HS-27A (cell line): ENCODE data around the gene MRFAP1L1.
"Not testable (repeated sequence)": the region's sequence is repeated elsewhere in the genome, so short reads cannot be mapped to it uniquely, and the experiment has no call there.

Experiments used
- DNase-seq: peaks from one replicate; pipeline ENCODE4 v3.0.0-alpha.2; 2012; ENCODE audit warnings: low read depth, missing footprints

MRFAP1L1 gene

DNA sequence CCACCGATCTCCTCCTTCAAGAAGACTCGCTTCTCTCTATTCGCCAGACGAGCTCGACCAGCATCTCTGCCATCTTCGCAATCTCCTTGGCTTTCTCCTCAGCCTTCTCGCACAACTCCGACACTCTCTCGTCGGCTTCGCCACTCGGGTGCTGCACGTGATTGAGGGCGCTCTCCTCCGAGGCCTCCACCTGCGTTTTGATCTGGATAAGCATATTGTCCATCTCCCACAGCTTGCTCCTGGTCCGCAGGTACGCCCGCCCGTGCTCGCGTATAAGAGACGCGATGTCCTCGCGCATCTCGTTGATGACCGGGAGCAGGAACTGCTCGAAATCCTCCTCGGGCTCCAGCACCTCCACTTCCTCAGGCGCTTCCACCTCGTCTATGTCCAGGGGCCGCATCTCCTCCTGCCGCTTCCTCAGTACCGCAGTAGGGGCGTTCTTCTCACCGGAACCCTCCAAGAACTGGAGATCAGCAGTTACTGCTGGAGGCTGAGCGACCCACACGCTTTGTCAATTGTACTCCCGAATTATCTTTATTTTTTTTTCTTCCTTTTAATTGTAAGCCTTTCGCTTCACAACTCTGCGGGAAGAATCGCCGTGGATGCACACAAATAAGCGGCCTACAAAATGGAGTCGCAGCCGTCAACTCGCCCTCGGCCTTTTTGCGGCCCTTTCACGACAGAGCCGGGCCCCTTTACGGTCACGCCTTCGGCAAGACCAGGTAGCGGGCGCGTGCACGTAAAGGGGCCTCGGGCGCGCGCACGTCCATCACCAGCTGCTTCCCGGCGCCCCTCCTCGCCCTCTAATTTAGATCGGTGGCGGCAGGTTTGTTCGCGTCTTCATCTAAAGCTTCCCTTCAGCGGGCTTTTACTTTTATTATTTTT is at the start of gene MRFAP1L1:
Gene MRFAP1L1, minus strand, starts transcription at position 636 of the 885 bp plus-strand sequence. Its CDS starts 236 bp downstream, at position 400.
- DNase-seq, result peak; percentile 82

DNA sequence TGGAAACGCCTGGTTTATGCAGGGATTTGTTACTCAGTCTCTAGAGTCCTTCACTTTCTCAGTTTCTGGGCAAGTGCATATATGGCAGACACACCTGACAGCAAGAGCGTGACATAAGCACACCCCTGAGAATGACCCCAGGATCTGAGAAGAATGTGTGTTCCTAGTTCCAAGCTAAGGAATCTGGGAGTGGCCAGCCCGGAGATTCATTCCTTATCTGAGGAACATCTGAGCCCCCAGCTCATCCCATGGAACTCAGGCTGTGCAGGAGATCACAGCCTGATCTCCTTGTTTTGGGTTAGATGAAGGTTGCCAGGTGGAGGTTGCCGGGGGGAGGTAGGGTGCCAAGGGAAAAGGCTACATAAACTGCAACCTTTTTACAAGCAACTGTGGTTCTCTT is 49.1 kb upstream of the MRFAP1L1 start:
- no peak for DNase-seq

DNA sequence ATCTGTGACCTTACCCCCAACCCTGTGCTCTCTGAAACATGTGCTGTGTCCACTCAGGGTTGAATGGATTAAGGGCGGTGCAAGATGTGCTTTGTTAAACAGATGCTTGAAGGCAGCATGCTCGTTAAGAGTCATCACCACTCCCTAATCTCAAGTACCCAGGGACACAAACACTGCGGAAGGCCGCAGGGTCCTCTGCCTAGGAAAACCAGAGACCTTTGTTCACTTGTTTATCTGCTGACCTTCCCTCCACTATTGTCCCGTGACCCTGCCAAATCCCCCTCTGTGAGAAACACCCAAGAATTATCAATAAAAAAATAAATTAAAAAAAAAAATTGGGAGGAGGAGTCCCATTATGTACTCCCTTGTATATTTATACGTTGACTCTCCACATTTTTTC is 46.7 kb upstream of the MRFAP1L1 start:
- DNase-seq, result not testable (repeated sequence)

DNA sequence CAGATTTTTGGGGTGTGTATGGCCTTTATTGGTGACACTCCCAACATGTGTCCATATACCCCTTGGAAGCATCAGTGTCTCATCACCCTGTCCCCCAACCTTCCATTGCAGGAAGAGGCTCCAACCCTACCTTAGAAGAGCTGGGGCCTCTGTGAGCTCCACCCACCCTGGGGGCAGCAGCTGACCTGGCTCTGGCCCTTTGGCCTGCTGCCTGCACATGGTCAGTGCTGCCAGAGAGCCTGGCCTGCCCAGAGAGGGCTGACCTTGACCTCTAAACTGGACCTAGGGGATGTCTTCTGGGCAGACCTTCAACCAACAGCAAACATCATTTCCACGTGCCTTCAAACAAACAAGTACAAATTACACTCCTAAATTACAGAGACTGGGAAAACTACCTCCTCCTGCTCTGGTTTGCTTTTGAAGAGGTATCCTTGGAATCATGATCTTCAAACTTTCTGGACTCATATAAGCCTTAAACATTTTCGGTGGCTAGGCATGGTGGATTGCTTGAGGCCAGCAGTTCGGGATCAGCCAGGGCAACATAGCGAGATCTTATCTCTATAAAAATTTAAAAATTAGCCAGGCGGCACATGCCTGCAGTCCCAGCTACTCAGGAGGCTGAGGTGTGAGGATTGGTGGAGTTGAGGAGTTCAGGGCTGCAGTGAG is 45.6 kb upstream of the MRFAP1L1 start:
- DNase-seq, result no peak

DNA sequence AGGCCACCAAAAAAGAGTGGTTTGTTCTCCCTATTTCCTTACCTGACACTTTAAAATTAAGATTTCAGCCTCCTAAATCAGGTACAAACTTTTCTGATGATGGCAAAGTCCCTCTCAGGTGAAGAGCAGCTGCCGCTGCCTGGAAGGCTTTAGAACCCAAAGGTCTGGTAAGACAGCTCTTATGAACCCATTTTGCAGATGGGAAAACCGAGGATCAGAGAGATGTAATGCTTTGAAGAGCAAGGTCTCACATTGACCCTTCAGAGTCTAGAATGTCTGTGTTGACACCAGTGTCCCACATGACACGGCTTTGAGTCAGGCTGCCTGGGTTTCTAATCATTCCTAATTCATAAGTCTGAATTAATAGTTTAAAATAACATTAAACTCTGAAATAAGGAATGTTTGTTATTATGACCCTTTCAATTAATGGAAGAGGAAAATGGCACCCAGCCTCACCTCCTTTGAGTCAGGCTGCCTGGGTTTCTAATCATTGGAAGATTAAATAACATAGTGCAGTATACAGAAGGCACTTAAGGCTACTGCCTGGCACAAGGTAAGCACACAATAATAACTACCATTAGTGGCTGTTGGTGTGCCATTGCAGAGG is 44.9 kb upstream of the MRFAP1L1 start:
- DNase-seq, result no peak

DNA sequence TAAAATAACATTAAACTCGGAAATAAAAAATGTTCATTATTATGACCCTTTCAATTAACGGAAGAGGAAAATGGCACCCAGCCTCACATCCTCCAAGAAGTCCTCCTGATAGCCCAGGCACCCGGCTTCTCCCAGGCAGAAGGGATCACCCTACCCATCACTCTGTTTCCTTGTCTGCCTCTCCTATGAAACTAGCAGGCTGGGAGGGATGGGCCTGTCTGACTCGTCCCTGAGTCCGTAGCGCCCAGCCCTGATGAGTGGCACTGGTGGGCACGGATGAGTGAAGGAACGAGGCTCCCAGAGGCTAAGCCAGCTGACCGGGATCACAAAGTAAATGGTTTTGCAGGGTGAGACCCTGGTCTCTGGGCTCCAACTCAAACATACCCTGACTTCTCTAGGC is 44.2 kb upstream of the MRFAP1L1 start:
- no peak for DNase-seq

DNA sequence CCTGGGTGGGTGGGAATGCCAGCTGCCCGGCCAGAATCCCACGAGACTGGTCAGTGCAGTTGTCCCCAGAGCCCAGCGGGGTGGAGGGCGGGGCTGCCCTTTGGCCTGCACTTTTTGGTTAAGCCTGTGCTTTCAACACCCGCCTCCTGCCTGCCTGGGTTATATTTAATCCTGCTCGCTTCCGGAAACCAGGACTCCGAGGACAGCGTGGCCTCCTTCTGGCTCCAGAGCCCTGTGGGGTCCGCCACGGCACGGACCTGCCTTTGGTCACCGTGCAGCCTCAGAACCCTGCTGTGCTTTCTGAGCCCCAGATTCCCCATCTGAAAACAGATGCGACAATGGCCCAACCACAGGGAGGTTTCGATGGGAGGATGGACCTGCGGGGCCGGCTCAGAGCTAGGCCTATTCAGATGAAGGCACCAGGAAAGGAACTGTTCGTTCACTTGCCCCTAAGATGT is 43.5 kb upstream of the MRFAP1L1 start:
- DNase-seq, result no peak

DNA sequence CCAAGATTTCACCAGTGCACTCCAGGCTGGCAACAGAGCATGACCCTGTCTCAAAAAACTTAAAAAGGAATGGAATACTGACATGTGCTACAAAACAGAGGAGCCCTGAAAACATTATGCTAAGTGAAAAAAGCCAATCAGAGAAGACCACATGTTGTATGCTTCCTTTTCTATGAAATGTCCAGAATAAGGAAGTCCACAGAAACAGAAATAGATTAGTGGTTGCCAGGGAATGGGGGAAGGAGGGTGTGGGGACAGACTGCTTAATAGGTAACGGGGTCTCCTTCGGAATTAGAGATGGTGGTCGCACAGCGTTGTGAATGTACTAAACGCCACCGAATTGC is 42.8 kb upstream of the MRFAP1L1 start:
- DNase-seq, result no peak

DNA sequence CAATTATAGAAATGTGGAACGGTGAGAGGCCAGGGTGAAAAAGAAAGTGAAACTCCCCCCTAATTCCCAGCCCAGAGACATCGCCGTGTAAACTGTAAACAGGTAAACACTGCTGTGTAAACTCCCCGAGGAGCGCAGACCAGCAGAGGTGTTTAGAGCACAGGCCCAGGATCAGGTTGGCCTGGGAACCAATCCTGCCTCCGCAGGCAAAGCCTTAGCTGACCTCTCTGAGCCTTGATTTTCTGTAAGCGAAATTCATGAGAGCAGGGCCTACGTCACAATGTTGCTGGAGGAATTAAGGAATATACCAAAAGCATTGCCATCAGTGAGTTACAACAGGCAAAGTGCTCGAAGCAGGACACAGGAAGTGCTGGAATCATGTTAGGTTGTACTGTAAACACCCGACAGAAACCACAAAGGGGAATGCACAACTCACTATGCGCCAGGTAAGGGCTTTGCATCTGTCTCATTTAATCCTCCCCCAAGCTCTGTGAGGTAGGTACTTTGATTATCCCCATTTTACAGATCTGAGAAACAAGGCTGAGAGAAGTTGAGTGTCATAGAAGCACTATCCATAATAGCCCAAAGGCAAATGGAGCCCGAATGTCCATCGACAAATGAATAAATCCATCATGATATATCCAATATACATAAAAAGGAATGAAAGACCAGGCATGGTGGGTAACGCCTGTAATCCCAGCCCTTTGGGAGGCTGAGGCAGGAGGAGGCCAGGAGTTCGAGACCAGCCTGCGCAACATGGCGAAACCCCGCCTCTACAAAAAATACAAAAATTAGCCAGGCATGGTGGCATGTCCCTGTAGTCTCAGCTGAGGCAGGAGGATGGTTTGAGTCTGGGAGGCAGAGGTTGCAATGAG is 42.2 kb upstream of the MRFAP1L1 start:
- DNase-seq, result no peak

DNA sequence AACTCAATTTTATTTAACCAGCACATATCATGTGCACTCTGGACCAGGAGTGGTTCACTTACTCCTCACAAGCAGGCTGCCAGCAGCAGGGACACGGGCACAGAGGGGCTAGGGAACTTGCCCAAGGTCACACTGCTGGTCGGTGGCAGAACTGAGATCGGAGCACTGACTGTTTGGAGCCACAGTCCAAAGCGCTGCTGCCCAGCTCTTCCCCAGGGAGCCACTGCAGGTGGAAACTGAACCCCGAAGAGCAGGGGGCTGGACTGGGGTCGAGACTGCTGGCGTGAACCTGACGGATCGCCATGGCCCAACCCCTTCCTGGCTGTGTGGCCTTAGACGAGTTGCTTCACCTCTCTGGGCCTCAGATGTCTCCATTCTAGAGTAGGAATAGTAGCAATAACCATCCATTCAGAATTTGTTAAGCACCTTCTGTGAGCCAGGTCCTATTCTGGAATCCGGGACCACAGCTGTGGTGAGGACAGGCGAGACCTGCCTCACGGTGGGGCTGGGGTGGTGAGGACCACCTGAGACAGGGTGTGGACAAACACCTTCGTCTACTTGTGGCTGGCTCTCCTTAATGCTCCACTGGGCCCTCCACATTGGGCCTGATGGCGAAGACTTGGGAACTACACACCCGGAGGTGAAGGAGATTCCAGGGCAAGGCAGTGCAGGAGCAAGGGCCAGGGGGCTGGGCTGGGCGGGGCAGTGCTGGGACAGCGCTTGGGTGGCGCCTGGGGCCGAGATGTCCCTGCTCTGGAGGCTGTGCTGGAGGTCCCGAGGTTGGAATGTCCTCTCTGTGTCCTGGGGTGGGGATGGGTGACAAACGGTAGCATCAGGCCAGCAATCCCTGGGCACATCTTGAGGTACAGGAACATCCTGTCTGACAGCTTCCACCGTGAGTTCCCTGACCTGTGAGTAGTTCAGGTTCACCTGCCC is 40.9 kb upstream of the MRFAP1L1 start:
- no peak for DNase-seq

DNA sequence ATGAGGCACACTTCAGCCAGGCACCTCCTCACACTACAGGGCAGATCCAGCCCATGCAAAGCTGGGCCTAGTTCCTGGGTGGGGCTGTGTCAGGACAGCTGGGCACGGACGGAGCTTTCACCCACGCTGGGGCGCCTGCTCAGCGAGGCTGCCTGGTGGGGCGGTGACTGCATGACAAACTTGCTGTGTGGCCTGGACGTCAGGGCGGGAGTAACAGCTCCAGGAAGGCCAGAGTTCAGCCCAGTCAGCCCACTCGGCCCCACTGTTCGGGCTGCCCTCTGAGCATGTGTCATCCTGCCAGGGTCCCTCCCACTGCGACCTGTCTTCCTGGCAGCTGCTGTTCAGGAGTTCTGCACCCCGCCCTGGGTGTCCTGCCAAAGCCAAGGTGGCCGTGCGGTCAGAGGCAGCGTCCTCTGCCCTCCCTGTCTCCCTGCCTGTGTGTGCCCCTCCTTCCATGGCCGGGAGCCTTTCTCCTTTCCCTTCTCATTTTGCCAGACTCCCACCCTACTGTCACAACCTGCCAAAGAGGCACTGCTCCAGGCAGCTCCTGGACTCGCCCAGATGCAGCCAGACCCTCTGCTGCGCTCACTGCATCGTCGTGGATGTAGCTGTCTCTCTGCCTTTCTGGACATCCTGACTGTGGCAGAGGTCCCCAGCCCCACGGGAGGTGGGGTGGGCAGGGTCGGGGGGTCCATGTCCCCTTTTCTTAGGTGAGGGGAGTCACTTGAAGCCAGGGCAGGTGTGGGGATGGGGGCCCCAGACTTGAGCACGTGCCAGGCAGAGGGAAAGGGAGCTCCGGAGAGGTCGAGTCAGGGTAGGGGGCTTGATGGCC is 39.9 kb upstream of the MRFAP1L1 start:
- no peak for DNase-seq

DNA sequence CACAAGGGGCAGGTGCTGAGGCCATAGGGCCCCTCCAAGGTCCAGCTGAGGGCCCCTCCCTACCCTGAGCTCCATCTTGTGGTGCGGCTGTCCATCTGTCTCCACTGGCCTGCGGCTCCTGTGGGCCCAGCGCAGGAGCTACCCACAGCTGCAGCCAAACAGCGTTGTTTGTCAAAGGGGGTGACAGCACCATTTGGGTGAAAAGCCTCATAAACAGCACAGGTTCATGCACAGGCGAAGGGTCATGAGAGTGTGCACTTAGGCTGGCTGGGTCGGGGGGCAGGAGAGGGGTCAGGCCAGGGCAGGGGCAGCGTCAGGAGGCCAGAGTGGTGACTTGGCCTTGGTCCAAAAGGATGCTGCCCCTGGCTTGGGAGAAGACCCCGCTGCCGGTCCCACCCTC is 38.6 kb upstream of the MRFAP1L1 start:
- DNase-seq, result no peak

DNA sequence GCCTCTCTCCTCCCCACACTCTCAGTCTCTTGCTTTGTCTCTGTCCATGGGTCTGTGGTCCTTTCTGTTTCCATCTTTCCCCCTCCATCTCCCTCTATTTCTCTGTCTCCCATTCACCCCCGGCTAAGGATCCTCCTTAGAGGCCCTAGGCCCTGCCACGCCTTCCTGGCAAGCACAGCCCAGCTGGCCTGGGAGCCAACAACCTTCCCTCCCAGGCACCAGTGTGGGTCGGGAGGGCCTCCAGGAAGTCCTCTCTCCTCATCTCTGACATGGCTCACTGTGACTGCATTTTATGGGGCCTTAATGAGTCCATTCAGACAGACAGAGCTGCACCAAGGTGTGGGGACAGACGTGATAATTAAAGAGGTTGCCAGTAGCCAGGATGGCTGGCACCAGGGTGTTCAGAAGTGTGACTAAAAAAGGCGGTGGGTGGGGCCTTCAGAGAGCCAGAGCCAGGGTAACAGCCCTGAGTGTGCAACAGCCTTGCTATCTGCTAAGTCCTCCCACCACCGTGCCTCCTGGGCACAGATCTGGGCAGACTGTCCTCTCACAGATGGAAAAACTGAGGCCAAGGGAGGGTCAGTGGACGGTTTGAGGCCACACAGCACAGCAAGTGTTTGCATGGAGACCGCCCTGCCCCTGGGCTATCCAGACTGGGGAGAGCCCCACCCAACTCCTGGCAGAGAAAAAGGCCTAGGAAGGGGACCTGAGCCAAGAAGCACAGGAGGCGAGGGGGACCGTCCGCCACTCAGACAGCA is 37.8 kb upstream of the MRFAP1L1 start:
- DNase-seq, result no peak

DNA sequence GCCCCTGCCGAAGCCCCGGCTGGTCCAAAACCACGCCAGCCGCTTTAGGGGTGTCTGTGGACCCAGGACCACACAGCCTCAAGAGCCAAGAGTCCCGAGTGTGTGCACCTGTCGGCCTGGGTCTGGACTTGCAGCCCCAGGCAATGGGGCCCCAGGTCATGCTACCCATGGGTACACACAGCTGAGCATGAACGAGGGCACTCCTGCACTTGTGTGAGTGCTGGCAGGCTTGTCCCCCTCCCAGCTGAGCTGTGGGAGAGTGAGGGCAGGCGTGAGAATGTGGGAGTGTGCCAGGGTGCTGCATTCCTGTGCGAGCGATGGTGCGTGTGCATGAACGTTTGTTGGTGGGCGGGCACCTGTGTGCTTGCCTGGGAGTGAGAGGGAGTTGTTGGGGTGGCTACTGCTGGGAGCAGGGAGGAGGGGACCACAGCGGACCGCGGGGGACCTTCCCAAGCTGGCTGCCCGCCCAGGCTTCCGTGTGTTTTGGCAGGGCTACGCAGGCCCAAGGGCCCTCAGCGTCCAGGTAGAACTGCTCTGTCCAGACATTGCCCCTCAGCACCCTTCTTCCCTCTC is 37.1 kb upstream of the MRFAP1L1 start:
- DNase-seq, result no peak

DNA sequence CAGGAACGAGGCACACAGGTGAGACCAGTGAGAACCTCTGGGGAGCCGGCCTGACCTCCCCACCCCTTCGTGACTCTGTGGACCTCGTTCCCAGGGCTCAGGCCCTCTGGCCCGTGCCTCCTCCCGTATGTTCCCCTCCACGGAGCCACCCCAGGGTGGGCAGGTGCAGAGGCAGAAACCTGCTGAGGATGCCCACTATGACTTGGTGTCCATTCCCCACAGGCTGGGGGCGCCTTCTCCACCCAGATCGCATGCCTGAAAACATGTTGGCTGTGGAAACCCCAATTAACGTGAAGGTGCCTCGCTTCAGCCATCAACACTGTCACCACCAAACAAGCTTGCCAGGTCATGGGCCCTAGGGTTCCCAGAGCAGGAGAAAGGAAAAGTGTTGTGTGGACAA is 33.3 kb upstream of the MRFAP1L1 start:
- no peak for DNase-seq

DNA sequence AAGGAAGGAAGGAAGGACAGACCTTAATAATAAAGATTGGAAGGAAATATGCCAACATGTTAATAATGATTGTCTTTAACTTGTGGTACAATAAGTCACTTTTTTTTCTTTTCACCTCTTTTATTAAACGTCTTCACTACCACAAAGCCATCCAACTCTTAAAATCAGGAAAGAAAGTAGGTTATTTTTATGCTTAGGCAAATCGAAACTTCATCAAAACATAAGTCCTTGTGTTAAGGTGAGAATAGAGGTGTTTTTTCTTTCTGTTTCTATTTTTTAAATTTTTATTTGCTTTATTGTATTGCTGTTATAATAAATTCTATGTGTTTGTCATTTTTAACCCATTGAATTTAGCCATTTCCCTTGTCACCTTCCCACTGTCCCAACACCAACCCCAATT is 32.8 kb upstream of the MRFAP1L1 start:
- no peak for DNase-seq

DNA sequence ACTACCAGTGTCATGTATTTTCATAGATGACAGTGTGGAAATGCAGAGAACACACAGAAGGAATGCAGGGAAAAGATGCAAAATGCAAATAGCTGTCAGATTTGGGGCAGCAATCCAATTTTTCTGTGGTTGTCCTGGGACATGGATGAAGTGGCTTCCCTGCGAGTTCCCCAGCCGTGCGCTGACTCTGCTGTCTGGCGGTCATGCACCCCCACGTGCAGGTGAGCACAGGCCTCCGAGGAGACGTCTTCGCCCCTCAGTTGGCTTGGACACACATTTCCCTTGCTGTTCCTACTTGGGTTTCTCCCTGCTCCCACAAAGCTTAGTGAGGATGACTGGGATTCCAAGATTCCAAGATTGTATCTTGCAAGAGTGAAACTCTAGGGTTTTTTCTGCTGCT is 30.7 kb upstream of the MRFAP1L1 start:
- DNase-seq, result no peak

DNA sequence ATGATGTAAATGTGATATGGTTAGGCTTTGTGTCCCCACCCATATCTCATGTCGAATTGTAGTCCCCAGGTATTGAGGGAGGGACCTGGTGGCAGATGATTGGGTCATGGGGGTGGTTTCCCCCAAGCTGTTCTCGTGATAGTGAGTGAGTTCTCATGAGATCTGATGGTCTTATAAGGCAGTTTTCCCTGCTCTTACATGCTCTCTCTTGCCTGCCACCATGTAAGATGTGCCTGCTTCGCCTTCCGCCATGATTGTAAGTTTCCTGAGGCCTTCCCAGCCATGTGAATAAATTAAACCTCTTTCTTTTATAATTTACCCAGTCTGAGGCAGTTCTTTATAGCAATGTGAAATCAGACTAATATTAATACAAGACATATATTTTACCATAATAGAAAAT is 30.3 kb upstream of the MRFAP1L1 start:
- no peak for DNase-seq
